GM10847 (cell line): Measurements from ENCODE around the gene ANTXR1.

Experiments
- POLR2A ChIP-seq: IDR thresholded peaks from 2 replicates; pipeline ENCODE4 v1.6.1; 2011; ENCODE audit not compliant: insufficient read length; ENCODE audit errors: extremely low read depth

Gene ANTXR1

DNA sequence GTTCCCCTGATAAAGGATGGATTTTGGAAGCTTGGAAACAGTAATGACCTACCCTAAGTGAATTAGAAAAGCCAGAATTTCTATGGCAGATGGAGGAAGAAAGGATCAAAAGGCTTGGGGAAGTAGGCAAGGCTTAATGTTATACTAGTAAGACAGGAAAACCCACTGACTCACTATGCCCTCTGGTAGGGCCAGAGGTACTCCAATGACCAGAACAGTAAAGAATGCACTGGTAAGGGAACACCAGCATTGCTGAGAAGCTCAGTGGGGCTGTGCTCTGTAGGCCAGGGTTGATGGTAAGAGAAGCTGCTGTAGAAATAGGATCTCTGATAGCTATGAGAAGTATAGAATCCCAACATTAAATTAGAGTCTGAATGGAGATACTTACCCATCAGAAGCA lies 247.7 kb downstream of the ANTXR1 start:
- TF ChIP-seq POLR2A: no peak

GRCh38 chr2:69269330-69269729 lies 256.4 kb downstream of the ANTXR1 start:
- TF ChIP-seq POLR2A: no peak

DNA sequence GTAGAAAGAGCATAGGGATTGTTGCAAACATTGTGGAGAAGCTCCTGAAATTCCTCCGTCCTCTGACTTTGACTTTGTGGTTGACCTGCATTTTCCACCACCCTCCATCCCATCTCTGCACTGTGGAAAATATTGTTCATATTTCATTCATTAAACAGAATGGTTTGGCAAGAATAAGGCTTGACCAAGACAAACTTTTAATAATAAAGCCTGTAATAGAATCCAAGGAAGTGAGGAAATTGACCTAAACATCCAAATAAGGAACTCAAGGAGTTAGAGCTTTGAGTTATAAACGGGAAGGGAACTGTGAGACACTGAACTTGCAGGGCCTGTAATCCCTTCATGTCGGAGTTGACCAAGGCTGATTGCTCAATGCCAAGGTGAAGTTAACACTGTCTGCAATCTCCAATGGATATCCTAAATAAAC lies 258.9 kb downstream of the ANTXR1 start:
- TF ChIP-seq POLR2A: no peak

- TF ChIP-seq POLR2A: no peak
Measured at GRCh38 chr2:69272803-69273471, 260.0 kb downstream of the ANTXR1 start.

DNA sequence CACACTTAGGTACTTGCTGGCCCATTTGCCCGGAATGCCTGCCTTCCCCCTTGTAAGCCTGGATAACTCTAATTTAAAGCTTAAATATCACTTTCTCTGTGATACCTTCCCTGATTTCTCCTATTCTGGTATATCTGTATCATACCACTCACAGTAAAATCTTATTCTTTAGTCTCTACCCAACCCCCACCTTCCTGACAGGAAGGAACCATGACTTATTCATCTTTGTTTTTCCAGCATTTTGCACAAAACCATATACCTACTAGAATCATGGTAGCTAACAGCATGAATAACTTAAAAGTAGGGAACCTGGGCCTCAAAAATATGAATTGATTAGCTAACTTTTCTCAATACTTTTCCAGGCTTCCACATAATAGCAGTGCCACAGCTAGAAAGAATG lies 262.5 kb downstream of the ANTXR1 start:
- no peak for TF ChIP-seq POLR2A

DNA sequence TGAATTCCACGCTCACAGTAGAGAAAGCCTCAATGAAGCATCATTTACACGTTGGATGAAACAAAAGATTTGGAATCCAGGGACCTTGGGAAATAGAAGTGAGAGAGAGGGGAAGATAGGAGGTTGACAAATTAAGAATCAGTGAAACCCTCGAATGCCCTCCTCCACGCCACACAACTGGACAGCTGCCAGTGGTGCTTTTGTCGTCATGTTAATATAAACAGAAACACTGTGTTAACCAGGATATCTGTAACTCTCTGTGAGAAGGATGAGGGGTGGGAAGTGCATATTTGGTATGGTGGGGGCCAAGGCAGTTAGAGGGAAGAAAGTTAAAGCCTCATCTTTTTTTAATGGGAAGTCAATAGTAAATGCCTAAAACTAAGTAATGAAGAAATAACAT lies 265.4 kb downstream of the ANTXR1 start:
- TF ChIP-seq POLR2A: no peak

- no peak for TF ChIP-seq POLR2A
Measured at GRCh38 chr2:69279211-69279610, 266.2 kb downstream of the ANTXR1 start.

DNA sequence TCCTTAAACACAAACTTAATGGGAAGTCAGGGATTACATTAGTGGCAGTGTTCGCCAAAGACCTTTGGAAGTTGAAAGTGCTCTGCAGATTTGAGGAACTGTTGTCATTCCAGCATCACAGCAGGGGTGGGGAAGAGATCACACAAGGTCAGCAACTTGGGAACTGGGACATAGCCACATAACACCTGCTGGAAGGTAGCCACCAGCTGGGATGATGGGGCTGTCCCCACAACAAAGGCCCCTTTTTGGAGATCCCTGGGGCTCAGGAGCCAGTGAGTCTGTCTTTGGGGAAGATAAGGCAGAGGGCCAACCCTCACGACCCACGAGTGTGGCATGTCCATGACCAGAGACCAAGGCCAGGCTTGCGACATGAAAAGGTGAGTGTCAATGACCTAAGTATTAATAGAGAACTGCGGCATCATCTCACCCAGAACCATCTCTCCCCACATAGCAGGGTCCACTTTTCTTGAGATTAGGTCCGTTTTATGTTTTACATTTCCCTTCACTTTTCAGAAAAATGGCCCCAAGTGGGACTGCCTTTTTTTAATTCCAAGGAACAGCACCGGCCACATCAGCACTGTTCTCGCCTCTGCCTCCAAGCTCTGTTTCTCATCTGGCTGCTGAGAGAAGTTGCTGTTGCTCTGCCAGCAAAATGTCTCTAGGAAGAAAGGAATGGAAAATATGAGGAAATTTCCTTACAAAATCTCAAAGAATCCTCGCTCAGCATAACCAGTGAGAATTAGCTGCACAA lies 267.1 kb downstream of the ANTXR1 start:
- TF ChIP-seq POLR2A: no peak

- TF ChIP-seq POLR2A: no peak
Measured at GRCh38 chr2:69280796-69281412, 267.9 kb downstream of the ANTXR1 start.

DNA sequence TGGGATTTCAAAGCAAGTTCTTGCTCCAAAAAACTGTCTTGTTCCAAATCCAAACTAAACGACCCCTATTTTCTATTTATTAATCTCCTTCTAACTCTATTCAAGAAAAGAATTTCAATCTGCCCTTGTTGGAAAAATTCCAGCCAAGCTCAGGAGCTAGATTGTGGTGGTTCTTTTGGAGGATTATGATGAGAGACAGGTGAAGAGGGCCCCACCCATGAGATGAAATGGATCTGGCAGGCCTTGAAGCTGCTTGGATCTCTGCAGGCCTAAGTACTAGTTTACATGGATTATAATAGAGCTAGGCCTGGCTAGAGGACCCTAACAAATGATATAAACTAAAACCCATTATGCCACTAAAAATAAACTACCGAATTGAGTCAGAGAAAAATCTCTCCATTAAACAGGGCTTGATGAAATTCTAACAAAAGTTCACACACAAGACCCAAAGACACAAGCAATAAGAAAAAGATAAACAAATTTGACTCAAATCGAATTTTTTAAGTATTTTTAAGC lies 272.5 kb downstream of the ANTXR1 start:
- no peak for TF ChIP-seq POLR2A

DNA sequence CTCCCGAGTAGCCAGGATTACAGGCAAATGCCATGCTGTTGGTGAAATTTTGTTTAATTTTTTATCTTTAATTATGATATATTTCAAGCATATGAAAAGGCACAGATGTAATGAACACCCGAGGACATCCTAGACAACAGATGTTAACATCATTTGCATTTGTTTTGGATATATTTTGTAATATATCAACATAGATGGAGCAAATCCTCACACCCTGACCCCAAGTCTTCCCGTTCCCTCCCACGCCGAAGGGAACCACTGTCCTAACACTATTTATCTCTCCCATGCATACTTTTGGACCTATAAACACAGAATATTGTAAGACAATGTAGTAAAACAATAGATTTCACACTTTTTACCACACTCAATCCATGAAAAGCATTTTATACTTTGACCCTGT lies 274.6 kb downstream of the ANTXR1 start:
- TF ChIP-seq POLR2A: no peak

GRCh38 chr2:69288429-69288828 lies 275.4 kb downstream of the ANTXR1 start:
- TF ChIP-seq POLR2A: no peak

- no peak for TF ChIP-seq POLR2A
Measured at GRCh38 chr2:69291004-69291650, 278.1 kb downstream of the ANTXR1 start.

DNA sequence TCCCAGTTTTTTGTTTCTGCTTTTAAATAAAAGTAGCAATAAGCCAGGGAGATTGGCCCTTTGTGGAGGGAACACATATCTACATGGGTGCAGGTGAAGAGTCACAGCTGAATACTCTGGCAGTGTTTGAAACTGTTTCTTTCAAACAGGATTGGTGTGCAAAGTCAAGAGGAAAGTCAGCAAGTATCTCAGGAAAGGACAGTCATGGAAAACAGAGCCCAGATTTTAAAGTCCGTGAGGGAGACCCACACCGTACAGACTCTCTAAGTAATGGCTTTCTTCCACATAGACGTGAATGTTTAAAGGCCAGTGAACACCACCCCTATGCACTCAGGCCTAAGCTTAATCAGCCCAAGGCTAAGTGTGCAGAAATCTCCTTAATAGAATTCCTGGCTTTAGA lies 278.7 kb downstream of the ANTXR1 start:
- TF ChIP-seq POLR2A: no peak

DNA sequence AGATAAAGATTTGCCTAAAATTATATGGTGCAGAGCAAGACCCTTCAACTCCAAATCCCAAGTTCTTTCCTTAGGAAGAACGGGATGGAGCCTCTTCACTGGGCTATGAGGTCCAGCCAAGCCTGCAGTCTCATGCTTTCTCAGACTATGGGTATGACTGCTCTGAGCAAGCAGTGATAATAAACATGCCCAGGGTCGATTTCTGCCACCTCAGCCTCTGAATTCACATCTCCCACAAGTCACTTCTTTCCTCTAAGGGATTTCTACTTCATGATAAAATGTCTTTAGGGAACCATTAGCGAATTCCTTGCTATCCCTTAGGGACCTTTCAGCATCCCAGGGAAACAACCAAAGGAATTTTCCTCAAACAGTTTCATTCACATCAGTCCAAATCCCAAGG lies 279.3 kb downstream of the ANTXR1 start:
- TF ChIP-seq POLR2A: no peak

DNA sequence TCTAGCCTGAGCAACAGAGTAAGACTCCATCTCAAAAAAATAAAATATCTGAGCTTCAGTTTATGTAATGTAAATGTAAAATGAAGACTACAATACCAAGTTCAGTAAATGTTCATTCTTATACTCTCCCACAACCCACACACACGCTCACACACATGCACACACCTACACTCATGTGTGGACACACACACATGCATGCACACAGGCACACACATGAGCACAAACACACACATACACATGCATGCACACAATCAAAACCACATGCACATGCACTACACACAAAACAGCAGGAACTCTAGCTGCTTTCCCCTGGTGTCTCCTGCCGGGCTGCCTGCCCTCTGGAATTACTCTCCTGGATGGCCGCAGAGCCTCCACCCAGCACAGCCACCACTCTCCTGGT lies 283.4 kb downstream of the ANTXR1 start:
- TF ChIP-seq POLR2A: no peak
